ENCODE measurements around the gene P4HB. TPM values are rescaled to one million over a fixed set of nuclear protein-coding genes. Genes with fewer than 3 reads are reported as not detected.
A peak's percentile ranks its signal among the peaks of the same experiment; 100 is the strongest.

P4HB gene
- total and polyA plus RNA-seq, 2 experiments from 2014 or later = 206 to 620 TPM

- Histone ChIP-seq H3K36me3 (ENCODE audit: insufficient read depth) (peaks cover 9% of the 10 kb centered on the region; the same call in 1 of the 2 replicates), H3K79me2 (replicated peaks; ENCODE audit: insufficient read depth) (no peaks in the 10 kb centered on the region), H3K4me1 (ENCODE audit: insufficient read depth) (no peaks in the 10 kb centered on the region), H3K4me2 (no peak overlapping the region), H3K27me3 (ENCODE audit: insufficient read depth) (no peaks in the 10 kb centered on the region), H3K9me2 (ENCODE audit: insufficient read depth) (no peaks in the 10 kb centered on the region), H4K20me1 (replicated peaks; ENCODE audit: insufficient read depth) (peaks cover 4% of the 10 kb centered on the region), H3K27ac (ENCODE audit: low read depth) (0 out of 2 replicates have a peak overlapping the region, but pooled peaks have one; percentile 32), H2AFZ (no peak overlapping the region), H3F3A (replicated peaks; ENCODE audit: low read depth) (no peaks in the 10 kb centered on the region), H3K4me3 (no peak overlapping the region)
- Mint-ChIP-seq H3K9me3 (no peaks in the 10 kb centered on the region), H3K4me1 (no peaks in the 10 kb centered on the region), H3K4me3 (peak overlapping the region; percentile 23; the same call in 1 of the 3 replicates), H3K27me3 (ENCODE audit: insufficient read depth, low read depth, poor library complexity) (peaks cover 13% of the 10 kb centered on the region), H3K27ac (no peak overlapping the region), H3K36me3 (ENCODE audit: low read depth) (peaks cover 55% of the 10 kb centered on the region)
- no peak for TF ChIP-seq REST (IDR thresholded peaks at IDR 0.05; ENCODE audit: unreplicated experiment)
- no peak for TF ChIP-seq ZNF114 (CRISPR knock-in tag; IDR thresholded peaks at IDR 0.05)
- no peak for TF ChIP-seq ZNF462 (CRISPR knock-in tag; IDR thresholded peaks at IDR 0.05)
- TF ChIP-seq STAT1 (IDR thresholded peaks at IDR 0.05; ENCODE audit: unreplicated experiment) = no peak
- no peak for TF ChIP-seq ETS1 (IDR thresholded peaks at IDR 0.05)
- no peak for TF ChIP-seq ZNF331 (CRISPR knock-in tag; IDR thresholded peaks at IDR 0.05; ENCODE audit: low read depth)
- TF ChIP-seq CTCF (conservative IDR thresholded peaks at IDR 0.05; ENCODE audit: low read depth in 2 of 2) = no peak
- TF ChIP-seq NANOG (IDR thresholded peaks at IDR 0.05; ENCODE audit: borderline replicate concordance) = no peak
- no peak for TF ChIP-seq POLR2AphosphoS5 (IDR thresholded peaks at IDR 0.05; ENCODE audit: low read depth)
- no peak for TF ChIP-seq JUNB (IDR thresholded peaks at IDR 0.05; ENCODE audit: unreplicated experiment)
- TF ChIP-seq CREB1 (CRISPR knock-in tag; IDR thresholded peaks at IDR 0.05; ENCODE audit: low read depth) = no peak
- TF ChIP-seq EZH2phosphoT487 (IDR thresholded peaks at IDR 0.05; ENCODE audit: unreplicated experiment) = no peak
- no peak for TF ChIP-seq EZH2 (IDR thresholded peaks at IDR 0.05; ENCODE audit: low read depth, unreplicated experiment)
- ATAC-seq (no peak), DNase-seq (ENCODE audit: low spot score) (no peak)
Measured at GRCh38 chr17:81879121-81879520, 18.8 kb upstream of the P4HB start.

Measured in GM23338 (cell line).